K562 (cell line): ENCODE results near the gene OCA2. TPM values are rescaled to one million over a fixed set of nuclear protein-coding genes. Genes with fewer than 3 reads are reported as not detected.

Experiments used
- ATAC-seq: fragments of 200-7000 bp; cut with Tn5 transposase; 3 replicates; pipeline ENCODE4 v1.9.1; 2020; ENCODE audit warnings: moderate library complexity
- BruUV-seq: library from RNA; stranded (reverse); fragments of 400-500 nt; replicated peaks from 2 replicates; lab custom pipeline; 2021; lab: Mats Ljungman, UMichigan
- CTCF ChIA-PET: fragments of 300-600 bp; formaldehyde crosslinking; extraction: SDS; loops from one replicate; lab custom pipeline; 2021; ENCODE audit warnings: low intra/inter-chr PET ratio; lab: Yijun Ruan, JAX
- POLR2A ChIA-PET: fragments of 300-600, 350-650 bp; sonication (Branson Sonifier 250); formaldehyde crosslinking; extraction: SDS; loops from one replicate; lab custom pipeline; 2021; ENCODE audit warnings: antibody characterized with exemption, inconsistent platforms; lab: Yijun Ruan, JAX
- DNase-seq, 4 experiments: peaks; one replicate each; pipeline versions ENCODE4 v3.0.0 to v3.0.0-alpha.2; 2011 to 2018; ENCODE audit warnings: low spot score in 3 of 4, mixed read lengths in 3 of 4; ENCODE audit errors: extremely low read depth in 1 of 4
- FAIRE-seq: peaks from 2 replicates; lab custom pipeline; 2011; peaks lifted over from hg19 to GRCh38; lab: Jason Lieb, UNC
- H2AFZ ChIP-seq: 2 replicates; pipeline ENCODE4 v1.6.0; 2011; ENCODE audit warnings: low read depth, low read length, control low read depth, inconsistent platforms
- H3K27ac ChIP-seq: fragments of 200-600 bp; 3 replicates; pipeline ENCODE4 v1.8.0; 2011; ENCODE audit warnings: low read depth, mild to moderate bottlenecking, control low read depth, inconsistent platforms, low read length, moderate library complexity, mixed read lengths; ENCODE audit errors: extremely low read depth
- H3K27me3 ChIP-seq, 2 experiments: fragments of 300-600 bp in 1 of 2; 2 replicates in 1 of 2; 3 replicates in 1 of 2; pipeline versions ENCODE4 v1.6.0 to v1.8.0; 2011; ENCODE audit warnings: inconsistent platforms in 2 of 2, low read length in 2 of 2, mild to moderate bottlenecking in 1 of 2, mixed read lengths in 1 of 2, moderate library complexity in 1 of 2; ENCODE audit not compliant: control insufficient read depth in 2 of 2, insufficient read depth in 2 of 2
- H3K36me3 ChIP-seq: fragments of 300-600 bp; 3 replicates; pipeline ENCODE4 v1.8.0; 2011; ENCODE audit warnings: mild to moderate bottlenecking, low read length, inconsistent platforms; ENCODE audit not compliant: control insufficient read depth, insufficient read depth
- H3K4me1 ChIP-seq, 2 experiments: fragments of 200-600 bp in 1 of 2; replicated peaks in 1 of 2; 2 replicates in 1 of 2; 3 replicates in 1 of 2; pipeline versions ENCODE4 v1.5.1 to v1.8.0; 2011; ENCODE audit warnings: inconsistent platforms in 2 of 2, low read length in 2 of 2, mild to moderate bottlenecking in 1 of 2, mixed read lengths in 1 of 2, moderate library complexity in 1 of 2; ENCODE audit not compliant: control insufficient read depth in 2 of 2, insufficient read depth in 2 of 2
- H3K4me2 ChIP-seq: 2 replicates; pipeline ENCODE4 v1.6.1; 2011; ENCODE audit warnings: low read length, control low read depth, inconsistent platforms, mixed read lengths; ENCODE audit not compliant: insufficient read depth
- H3K4me3 ChIP-seq: fragments of 200-600 bp; sonication (generic), shearing (Covaris generic); 2 replicates; pipeline ENCODE4 v1.5.1; 2016; ENCODE audit warnings: control low read depth, inconsistent platforms
- H3K79me2 ChIP-seq: fragments of 200-600 bp; 3 replicates; pipeline ENCODE4 v1.8.0; 2011; ENCODE audit warnings: low read length, inconsistent platforms; ENCODE audit not compliant: control insufficient read depth, insufficient read depth
- H3K9ac ChIP-seq, 2 experiments: 2 replicates each; pipeline versions ENCODE4 v1.6.0 to v1.6.1; 2011; ENCODE audit warnings: low read depth in 2 of 2, low read length in 2 of 2, control low read depth in 1 of 2, inconsistent platforms in 1 of 2, mild to moderate bottlenecking in 1 of 2, mixed read lengths in 1 of 2; ENCODE audit not compliant: insufficient read depth in 1 of 2
- H3K9me1 ChIP-seq: one replicate; pipeline ENCODE4 v1.6.0; 2011; ENCODE audit warnings: inconsistent platforms, mild to moderate bottlenecking, low read length, moderate library complexity; ENCODE audit not compliant: control insufficient read depth, insufficient read depth
- H3K9me3 ChIP-seq: replicated peaks from 2 replicates; pipeline ENCODE4 v1.5.1; 2011; ENCODE audit warnings: low read depth, low read length, inconsistent platforms; ENCODE audit not compliant: control insufficient read depth, insufficient read depth
- H4K20me1 ChIP-seq: replicated peaks from 2 replicates; pipeline ENCODE4 v1.6.1; 2011; ENCODE audit warnings: low read length, inconsistent platforms, mixed read lengths; ENCODE audit not compliant: control insufficient read depth, insufficient read depth
- BMI1 ChIP-seq: fragments of 150-350 bp; IDR thresholded peaks from 2 replicates; pipeline ENCODE4 v1.6.1; 2014; ENCODE audit warnings: low read length
- BRD9 ChIP-seq: fragments of 450-650 bp; IDR thresholded peaks from 2 replicates; pipeline ENCODE4 v1.6.1; 2018; ENCODE audit warnings: low read depth; ENCODE audit not compliant: partially characterized antibody
- CBFA2T3 ChIP-seq: fragments of 450-650 bp; IDR thresholded peaks from 2 replicates; pipeline ENCODE4 v1.6.1; 2017
- CBX5 ChIP-seq: IDR thresholded peaks from 2 replicates; pipeline ENCODE4 v1.6.1; 2014; ENCODE audit warnings: low read depth, borderline replicate concordance
- CTBP1 ChIP-seq: fragments of 450-650 bp; IDR thresholded peaks from 2 replicates; pipeline ENCODE4 v1.6.1; 2016; ENCODE audit warnings: borderline replicate concordance
- PHF20 ChIP-seq: fragments of 450-650 bp; IDR thresholded peaks from 2 replicates; pipeline ENCODE4 v1.6.1; 2018; ENCODE audit not compliant: partially characterized antibody
- PML ChIP-seq: IDR thresholded peaks from 2 replicates; pipeline ENCODE4 v1.6.1; 2012; ENCODE audit warnings: low read length, inconsistent platforms
- SP1 ChIP-seq: sonication (generic); formaldehyde crosslinking; IDR thresholded peaks from 2 replicates; pipeline ENCODE4 v1.8.1; 2022; ENCODE audit warnings: mild to moderate bottlenecking, missing genetic modification reagents
- TCF7 ChIP-seq: sonication (generic); IDR thresholded peaks from 2 replicates; pipeline ENCODE4 v1.6.1; 2016; ENCODE audit warnings: antibody characterized with exemption, borderline replicate concordance
- ZNF408 ChIP-seq: fragments of 250-450 bp; sonication (Bioruptor Pico); IDR thresholded peaks from 2 replicates; pipeline ENCODE4 v1.4.0; 2020; ENCODE audit warnings: low read depth, mild to moderate bottlenecking, moderate library complexity
- WGBS: fragments of 100-300 bp; shearing (Covaris generic); methylation state at CpG from one replicate; pipeline ENCODE4 v1.1.6; 2016; ENCODE audit warnings: low coverage, mixed read lengths; ENCODE audit not compliant: insufficient coverage; ENCODE audit errors: missing lambda C conversion rate; 5-methylcytosine and 5-hydroxymethylcytosine counted together
- in situ Hi-C: fragments of 300-500 bp; cut with MboI; formaldehyde crosslinking; loops from 4 replicates; pipeline ENCODE4 v1.15.0; 2018; ENCODE audit warnings: inconsistent platforms, mixed read lengths
- intact Hi-C: fragments of 100-400 bp; cut with micrococcal nuclease; formaldehyde crosslinking; loops from 2 replicates; pipeline ENCODE4 v1.14.2; 2022
- polyA plus RNA-seq, 8 experiments: library from polyadenylated mRNA; depleted of rRNA in 4 of 8; stranded (reverse) in 5 of 8; unstranded in 3 of 8; fragments of >200 nt; fragmentation: Nextera tagmentation in 2 of 8; fragmentation: Illumina TruSeq in 1 of 8; extraction: Ambion mirVana in 2 of 8; extraction: Trizol in 1 of 8; gene quantifications; 2 replicates each; pipeline versions ENCODE4 v1.2.1 to v1.2.3, GENCODE V29; 2011 to 2014; ENCODE audit warnings: inconsistent platforms in 1 of 8, missing spikeins in 1 of 8
- total RNA-seq, 7 experiments: library from RNA; depleted of rRNA in 6 of 7; stranded (reverse); fragments of >200 nt in 6 of 7; fragmentation: Illumina TruSeq in 2 of 7; extraction: Trizol in 2 of 7; gene quantifications; 2 replicates each; pipeline versions ENCODE4 v1.2.1 to v1.2.3, GENCODE V29; 2011 to 2021; ENCODE audit warnings: low replicate concordance in 1 of 7
- TF ChIP-seq, protein P1 (sequence below), 2 experiments: fragments of 450-650 bp; conservative IDR thresholded peaks; 2 replicates each; pipeline ENCODE4 v1.6.1; 2017; ENCODE audit warnings: mild to moderate bottlenecking in 2 of 2, moderate library complexity in 2 of 2
- TF ChIP-seq, protein P2 (sequence below): sonication (generic); formaldehyde crosslinking; IDR thresholded peaks from 2 replicates; pipeline ENCODE4 v1.9.0; 2022; ENCODE audit warnings: mild to moderate bottlenecking, missing genetic modification reagents

Gene OCA2
- total and polyA plus RNA-seq, 9 of the 15 experiments (the other 6 are each of a cell fraction or from before 2014, with no cell fraction given): 0.07 to 0.59 (median 0.17) TPM; not detected in 1

DNA sequence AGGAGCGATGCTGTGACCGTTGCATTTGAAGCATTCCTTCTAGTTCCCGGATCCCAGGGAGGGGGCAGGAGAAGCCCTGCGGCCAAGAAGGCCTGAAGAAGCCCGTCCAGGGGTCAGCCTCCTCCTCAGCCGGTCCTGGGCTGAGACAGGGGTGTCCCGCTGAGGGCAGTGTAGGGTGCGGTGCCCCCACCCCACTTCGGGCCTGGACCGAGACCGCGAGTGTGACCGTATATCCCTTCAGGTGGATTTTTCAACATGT is 2.8 kb downstream of the OCA2 start:
- CTCF ChIA-PET: no interaction called here
- intact Hi-C loops: no loop called here
- no peak for TF ChIP-seq BMI1
- 0 out of 2 replicates have a peak, but pooled peaks have one; percentile 2 for TF ChIP-seq CTBP1
- TF ChIP-seq SP1 (CRISPR knock-in tag): 0 out of 2 replicates have a peak, but pooled peaks have one; percentile 4
- no peak for ATAC-seq
- Histone ChIP-seq H3K4me1 (peaks cover 18 to 54% of the 10 kb centered on the region in 2 experiments; a peak in 4 of 5 replicates), H3K36me3 (no peaks in the 10 kb centered on the region), H3K4me3 (peak overlapping the region; percentile 42), H3K9me1 (no peaks in the 10 kb centered on the region), H3K27ac (no peak overlapping the region), H3K9ac (peak overlapping the region; percentile 10 to 85; a peak in 3 of 4 replicates), H3K27me3 (peaks cover 0 to 5% of the 10 kb centered on the region in 2 experiments; a peak in 2 of 5 replicates), H2AFZ (peak overlapping the region; percentile 80), H4K20me1 (no peaks in the 10 kb centered on the region), H3K4me2 (peak overlapping the region; percentile 87), H3K9me3 (peaks cover 5% of the 10 kb centered on the region; the same call in 1 of the 2 replicates), H3K79me2 (no peaks in the 10 kb centered on the region)
- BruUV-seq: no TSS peak
- WGBS: 14% methylated on average over 13 of the region's 13 CpGs
- in situ Hi-C loops: no loop called here
- POLR2A ChIA-PET: interaction anchor here (0.7 kb wide), 1 partner anchor 743 kb away, joined by 3 read pairs; no protein-coding TSS in a partner anchor
- no peak for FAIRE-seq
- no peak for DNase-seq

DNA sequence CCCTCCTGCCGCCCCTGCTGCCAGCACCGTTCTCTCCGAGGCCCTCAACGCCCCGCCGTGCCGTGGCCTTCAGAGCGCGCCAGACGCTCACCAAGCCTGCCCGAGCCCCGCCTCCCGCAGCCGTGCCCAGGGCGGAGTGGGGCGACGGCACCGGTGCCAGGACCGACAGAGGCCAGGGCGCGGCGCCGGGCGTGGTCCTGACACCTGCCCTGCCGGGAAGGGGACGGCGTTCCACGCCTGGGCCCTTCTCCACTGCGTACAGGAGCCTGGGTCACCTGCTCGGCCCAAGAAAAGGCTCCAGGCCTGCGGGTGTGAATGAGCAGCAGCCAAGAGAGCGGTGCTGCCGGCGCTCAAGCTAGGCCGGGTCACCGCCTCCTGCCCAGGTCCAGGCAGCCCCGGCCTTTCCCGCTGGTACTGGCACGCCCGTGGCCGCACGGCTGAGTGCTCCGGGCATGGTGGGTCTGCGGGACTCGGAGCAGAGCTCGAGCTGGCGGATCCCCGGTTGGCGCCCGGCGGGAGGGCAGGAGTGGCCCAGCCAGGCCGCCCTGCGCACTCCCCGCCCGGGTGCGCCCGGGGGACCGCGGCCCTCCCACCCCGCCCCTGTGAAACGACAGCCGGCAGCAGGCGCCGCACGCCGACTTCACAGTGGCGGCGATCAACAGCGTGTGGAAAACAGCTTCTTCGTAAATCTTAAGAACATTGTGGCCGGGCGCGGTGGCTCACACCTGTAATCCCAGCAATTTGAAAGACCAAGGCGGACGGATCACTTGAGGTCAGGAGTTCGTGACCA is 4.2 kb downstream of the OCA2 start:
- WGBS: 89% methylated on average over 20 of the region's 76 CpGs
- H3K4me3 ChIP-seq: no peak overlapping the region
- no peak overlapping the region for H3K4me2 ChIP-seq
- no peaks in the 10 kb centered on the region for H3K36me3 ChIP-seq
- DNase-seq: no peak
- ChIA-PET POLR2A (no interaction called here), CTCF (no interaction called here)
- H2AFZ ChIP-seq: no peak overlapping the region
- H3K27me3 ChIP-seq: no peaks in the 10 kb centered on the region; a peak in 2 of 5 replicates
- H3K79me2 ChIP-seq: no peaks in the 10 kb centered on the region
- H3K27ac ChIP-seq: no peak overlapping the region
- no peaks in the 10 kb centered on the region for H3K9me1 ChIP-seq
- no peaks in the 10 kb centered on the region for H4K20me1 ChIP-seq
- H3K9me3 ChIP-seq: peaks cover 7% of the 10 kb centered on the region; the same call in 1 of the 2 replicates
- no peak for TF ChIP-seq CBX5
- TF ChIP-seq, protein P1, sequence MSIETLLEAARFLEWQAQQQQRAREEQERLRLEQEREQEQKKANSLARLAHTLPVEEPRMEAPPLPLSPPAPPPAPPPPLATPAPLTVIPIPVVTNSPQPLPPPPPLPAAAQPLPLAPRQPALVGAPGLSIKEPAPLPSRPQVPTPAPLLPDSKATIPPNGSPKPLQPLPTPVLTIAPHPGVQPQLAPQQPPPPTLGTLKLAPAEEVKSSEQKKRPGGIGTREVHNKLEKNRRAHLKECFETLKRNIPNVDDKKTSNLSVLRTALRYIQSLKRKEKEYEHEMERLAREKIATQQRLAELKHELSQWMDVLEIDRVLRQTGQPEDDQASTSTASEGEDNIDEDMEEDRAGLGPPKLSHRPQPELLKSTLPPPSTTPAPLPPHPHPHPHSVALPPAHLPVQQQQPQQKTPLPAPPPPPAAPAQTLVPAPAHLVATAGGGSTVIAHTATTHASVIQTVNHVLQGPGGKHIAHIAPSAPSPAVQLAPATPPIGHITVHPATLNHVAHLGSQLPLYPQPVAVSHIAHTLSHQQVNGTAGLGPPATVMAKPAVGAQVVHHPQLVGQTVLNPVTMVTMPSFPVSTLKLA (conservative IDR thresholded peaks at IDR 0.05): no peak
- TF ChIP-seq, protein P2, sequence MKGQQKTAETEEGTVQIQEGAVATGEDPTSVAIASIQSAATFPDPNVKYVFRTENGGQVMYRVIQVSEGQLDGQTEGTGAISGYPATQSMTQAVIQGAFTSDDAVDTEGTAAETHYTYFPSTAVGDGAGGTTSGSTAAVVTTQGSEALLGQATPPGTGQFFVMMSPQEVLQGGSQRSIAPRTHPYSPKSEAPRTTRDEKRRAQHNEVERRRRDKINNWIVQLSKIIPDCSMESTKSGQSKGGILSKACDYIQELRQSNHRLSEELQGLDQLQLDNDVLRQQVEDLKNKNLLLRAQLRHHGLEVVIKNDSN (CRISPR knock-in tag): no peak
- TF ChIP-seq ZNF408 (CRISPR knock-in tag): no peak
- TF ChIP-seq BRD9: no peak
- TF ChIP-seq CBFA2T3: no peak
- no peak for TF ChIP-seq PML
- no peak for TF ChIP-seq TCF7
- no peak for TF ChIP-seq PHF20
- FAIRE-seq: no peak
- ATAC-seq: no peak
- H3K9ac ChIP-seq: no peak overlapping the region
- no TSS peak for BruUV-seq
- in situ Hi-C loops: no loop called here
- intact Hi-C loops: no loop called here
- H3K4me1 ChIP-seq: peaks cover 18 to 47% of the 10 kb centered on the region in 2 experiments; a peak in 4 of 5 replicates
